Dermis microvascular lymphatic vessel endothelial cell (primary cell): ENCODE measurements around the gene LRRC37A3. TPM values are rescaled to one million over a fixed set of nuclear protein-coding genes. Genes with fewer than 3 reads are reported as not detected.
"Not testable (repeated sequence)": the region's sequence is repeated elsewhere in the genome, so short reads cannot be mapped to it uniquely, and the experiment has no call there.

ENCODE experiments used
- DNase-seq, 2 donors: peaks; one replicate each; pipeline versions ENCODE4 v3.0.0 to v3.0.0-alpha.2; 2010; ENCODE audit warnings: low read depth in 2 of 2
- total RNA-seq: library from RNA; depleted of rRNA; stranded (reverse); fragments of >200 nt; gene quantifications from 2 replicates; pipeline ENCODE4 v1.2.1, GENCODE V29; 2014

The LRRC37A3 gene
- total RNA-seq, 1 donor from 2014 or later: 3.6 TPM

- peak; percentile 3 to 12 for DNase-seq
Observed at GRCh38 chr17:64834060-64834459, 85.2 kb downstream of the LRRC37A3 start.

GRCh38 chr17:64830631-64831040 lies 88.6 kb downstream of the LRRC37A3 start:
- not testable (repeated sequence) for DNase-seq

GRCh38 chr17:64829824-64830630 lies 89.3 kb downstream of the LRRC37A3 start:
- peak in 1 of 2 donors; percentile 13 for DNase-seq

- not testable (repeated sequence) for DNase-seq
Observed at GRCh38 chr17:64829068-64829467, 90.2 kb downstream of the LRRC37A3 start.

- peak; percentile 11 to 57 for DNase-seq
Observed at GRCh38 chr17:64818904-64819303, 100.4 kb downstream of the LRRC37A3 start.

- DNase-seq: not testable (repeated sequence)
Observed at GRCh38 chr17:64815833-64816198, 103.5 kb downstream of the LRRC37A3 start.

- not testable (repeated sequence) for DNase-seq
Observed at GRCh38 chr17:64814993-64815832, 104.1 kb downstream of the LRRC37A3 start.

- DNase-seq: peak; percentile 55 to 86
Observed at GRCh38 chr17:64808178-64808977, 110.9 kb downstream of the LRRC37A3 start.

Other genes starting within 250 kb of the LRRC37A3 start
- 36.8 and 50.7 TPM in 2 replicates for gene GNA13, start 137.3 kb upstream of the LRRC37A3 start, total RNA-seq
- gene RGS9, start 217.9 kb upstream of the LRRC37A3 start, total RNA-seq: 0.64 and 1.3 TPM in 2 replicates